HG03558 (cell line): ENCODE data around the gene PTPRQ.

Experiments used
- ATAC-seq: cut with Tn5 transposase; IDR thresholded peaks from one replicate; pipeline ENCODE4 v1.9.1; 2021; ENCODE audit warnings: moderate number of reproducible peaks; ENCODE audit not compliant: unreplicated experiment; ENCODE audit errors: extremely low read depth

PTPRQ gene

DNA sequence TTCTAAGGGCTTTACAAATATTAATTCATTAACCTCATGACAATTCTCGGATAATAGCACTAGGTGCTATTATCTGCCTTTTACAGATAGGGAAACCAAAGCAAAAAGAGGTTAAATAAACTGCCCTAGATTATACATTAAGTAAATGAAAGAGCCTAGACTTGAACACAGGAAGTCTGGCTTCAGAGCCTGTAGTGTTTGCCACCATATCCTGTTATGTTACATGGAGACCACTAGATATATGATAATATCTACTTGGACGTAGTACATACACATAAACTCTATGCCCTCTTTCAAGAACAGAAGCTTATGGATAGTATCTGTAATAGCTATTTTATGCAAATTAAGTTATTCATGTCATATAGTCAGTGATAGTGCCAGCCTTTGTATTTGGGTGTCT lies 246.5 kb downstream of the PTPRQ start:
- no peak for ATAC-seq

DNA sequence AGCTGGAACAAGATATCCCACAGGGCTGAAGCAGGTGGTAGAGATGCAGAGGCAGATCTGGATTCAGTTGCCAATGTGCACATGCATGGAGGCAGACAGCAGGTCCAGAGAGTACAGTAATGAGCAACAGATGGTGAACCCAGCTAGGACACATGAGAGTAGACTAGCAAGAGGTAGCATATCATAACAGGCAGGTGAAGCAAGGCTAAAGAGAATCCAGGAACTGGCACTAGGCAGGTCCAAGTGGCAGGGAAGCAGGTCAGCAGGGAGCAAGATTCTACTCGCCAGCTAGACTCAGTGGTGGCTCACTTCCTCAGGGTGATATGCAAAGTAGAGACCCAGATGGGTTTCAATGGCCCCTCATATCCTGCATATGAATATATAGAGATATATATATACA lies 248.1 kb downstream of the PTPRQ start:
- no peak for ATAC-seq

DNA sequence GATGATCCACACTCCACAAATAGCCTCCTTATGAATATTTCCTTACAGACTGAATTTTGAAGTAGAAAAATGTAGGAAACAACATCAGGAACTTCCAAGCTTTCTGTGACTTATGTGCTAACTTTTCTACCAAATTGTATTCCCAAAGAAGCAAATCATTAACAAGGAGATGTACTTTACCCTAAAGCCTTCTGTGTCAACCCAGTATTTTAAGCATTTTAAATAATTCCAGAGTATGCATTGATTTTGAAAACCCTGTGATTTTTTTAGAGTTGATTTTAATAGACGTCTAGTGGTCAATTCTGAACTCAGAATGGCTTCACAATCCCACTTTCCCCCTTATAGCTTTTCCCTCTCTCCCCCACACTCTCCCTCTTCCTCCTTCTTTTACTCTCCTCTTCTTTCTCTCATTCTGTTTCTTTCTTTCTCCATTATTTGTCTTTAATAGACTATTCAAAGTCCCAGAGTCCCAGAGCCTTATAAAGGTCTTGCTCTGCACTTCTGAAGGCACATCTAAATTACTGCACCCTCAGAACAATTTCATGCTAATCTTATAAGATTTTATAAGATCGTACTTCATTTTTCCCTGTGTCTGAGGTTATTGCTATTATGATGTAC lies 253.3 kb downstream of the PTPRQ start:
- no peak for ATAC-seq

DNA sequence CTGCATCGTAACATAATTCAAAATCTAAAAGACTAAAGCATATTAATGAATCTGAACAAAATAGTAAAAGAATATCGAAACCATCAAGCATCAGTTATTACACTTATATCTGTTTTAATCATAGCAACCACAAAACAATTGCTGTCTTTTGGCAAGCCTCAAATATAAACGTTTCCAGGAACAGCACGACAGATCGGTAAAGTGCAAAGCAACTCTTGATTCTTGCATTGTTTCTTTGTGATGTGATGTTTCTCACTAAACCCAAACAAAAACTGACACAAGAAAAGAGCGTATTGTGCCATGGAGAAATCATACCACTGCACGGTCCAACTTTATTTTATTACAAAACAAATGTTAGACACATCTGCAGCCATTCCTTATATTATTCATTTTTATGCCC lies 254.2 kb downstream of the PTPRQ start:
- ATAC-seq, result no peak

DNA sequence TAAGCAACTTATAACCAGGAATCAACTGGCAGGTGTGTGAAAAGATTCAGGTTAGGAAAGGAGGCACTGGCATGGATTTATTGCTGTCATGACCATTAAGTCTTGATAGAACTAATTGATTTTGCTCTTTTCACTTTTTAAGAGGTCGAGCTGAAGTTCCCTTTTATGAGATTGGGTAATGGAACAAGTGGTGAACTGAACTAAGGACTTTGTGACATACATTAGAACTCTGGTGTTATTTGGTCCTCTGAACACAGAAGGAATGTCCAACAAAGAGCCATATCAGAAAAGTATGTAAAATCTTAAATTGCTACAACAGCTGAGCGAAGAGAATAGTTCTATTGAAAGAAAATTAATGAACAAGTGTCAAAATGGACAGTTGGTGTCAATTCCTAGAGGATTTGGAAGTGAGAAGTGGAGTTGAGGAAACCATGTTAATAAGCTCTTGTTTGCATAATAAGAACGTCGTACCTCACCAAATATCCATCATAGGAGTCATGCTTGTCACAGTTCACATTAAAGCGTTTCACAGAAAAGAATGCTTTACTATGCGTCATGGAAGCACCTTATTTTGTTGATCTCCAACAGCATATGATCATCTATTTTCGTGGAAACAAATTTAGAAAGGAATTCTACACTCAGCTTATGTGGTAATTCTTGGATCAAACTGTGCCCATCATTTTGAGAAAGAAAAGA lies 255.0 kb downstream of the PTPRQ start:
- no peak for ATAC-seq

DNA sequence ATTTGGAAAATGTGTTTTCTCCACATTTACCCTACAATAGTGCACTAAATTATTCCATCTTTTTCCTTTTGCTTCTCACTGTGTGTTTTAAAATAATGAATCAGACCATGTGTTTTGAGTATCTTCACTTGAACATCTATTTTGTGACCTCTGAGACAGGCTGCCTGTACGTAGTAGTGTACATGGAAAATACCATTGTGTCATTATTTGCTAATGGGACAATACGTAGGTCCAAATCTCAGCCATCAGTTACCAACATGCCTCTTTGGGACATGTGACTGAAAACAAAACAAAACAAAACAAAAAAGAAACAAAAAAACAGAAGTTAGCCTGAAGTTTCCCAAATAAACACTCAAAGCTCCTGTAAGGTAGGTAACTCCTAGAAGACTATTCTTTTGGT lies 256.3 kb downstream of the PTPRQ start:
- no peak for ATAC-seq

DNA sequence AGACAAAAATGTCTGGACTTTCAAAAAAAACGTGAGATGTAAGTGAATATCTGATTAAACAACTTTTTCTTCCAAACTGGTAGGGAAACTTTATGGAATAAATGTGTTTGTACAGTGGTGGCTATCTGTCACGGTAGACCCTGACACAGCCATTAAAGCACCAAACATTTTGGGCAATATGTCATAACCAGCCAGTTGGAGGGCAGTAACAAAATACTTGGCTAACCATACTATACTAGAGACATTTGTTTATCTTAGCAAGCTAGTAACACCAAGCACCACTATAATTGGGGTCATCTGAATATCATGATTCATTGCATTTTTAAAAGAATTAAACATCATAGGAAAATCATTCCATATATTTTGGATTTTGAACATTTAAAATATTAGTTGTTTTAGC lies 257.4 kb downstream of the PTPRQ start:
- ATAC-seq, result no peak

DNA sequence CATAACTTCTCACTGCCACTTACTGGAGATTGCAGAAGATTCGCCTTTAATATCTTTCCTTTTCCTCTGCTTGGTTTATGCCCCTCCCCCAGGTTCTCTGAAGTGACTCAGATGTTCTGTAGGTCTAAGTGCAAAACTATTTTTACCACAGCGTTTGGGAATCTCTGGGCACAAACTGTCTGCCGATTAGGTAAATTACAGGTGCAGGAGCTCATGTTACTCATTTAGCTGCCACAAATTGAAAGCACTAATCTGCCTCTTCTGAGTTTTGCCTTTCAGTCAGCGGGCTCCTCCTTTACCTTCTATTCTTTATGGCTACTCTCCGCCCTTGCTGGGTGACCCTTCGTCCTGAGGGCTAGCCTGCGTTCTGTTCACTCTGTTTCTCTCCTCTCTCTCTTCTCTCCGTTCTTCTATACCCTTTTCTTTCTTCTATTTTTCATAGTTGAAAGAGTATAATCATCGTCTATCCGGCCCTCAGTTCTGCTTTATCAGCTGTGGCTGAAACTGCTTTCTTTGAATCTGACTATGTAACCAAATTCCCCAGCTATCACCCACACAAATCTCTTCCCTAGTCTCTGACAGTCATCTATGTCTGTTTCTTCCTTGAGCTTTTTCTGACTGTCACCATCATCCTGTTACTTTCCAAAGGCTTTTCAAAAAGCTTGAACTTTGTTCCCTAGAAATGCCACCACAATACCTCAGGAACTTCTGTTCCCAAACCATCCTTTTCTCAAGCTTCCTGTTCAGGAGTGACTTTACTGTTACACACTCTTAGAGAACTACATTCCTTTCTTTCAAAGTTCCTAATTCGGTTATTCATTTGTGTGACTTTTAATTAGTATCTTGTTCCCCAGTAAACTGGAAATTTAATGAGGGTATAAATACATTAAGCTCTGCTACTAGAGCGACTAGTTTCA lies 259.1 kb downstream of the PTPRQ start:
- ATAC-seq, result peak; percentile 75

DNA sequence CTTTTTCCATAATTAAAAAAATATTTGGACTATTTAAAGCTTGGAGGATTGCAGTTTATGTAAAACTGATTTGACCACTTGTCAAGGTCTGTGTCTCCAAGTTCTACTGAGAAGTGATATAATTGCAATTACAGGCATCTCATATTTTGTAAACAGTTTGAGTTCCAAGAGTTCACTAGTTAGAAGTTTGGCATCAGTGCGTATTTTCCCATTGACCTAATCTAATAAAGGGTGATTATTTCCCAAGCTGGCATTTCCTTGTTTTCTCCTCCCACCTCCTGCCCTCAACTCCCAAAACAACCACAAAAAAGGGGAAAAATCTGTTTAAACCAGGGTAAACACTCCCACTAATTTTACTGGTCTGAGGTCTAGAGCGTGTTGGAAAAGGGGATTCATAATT lies 260.4 kb downstream of the PTPRQ start:
- no peak for ATAC-seq

DNA sequence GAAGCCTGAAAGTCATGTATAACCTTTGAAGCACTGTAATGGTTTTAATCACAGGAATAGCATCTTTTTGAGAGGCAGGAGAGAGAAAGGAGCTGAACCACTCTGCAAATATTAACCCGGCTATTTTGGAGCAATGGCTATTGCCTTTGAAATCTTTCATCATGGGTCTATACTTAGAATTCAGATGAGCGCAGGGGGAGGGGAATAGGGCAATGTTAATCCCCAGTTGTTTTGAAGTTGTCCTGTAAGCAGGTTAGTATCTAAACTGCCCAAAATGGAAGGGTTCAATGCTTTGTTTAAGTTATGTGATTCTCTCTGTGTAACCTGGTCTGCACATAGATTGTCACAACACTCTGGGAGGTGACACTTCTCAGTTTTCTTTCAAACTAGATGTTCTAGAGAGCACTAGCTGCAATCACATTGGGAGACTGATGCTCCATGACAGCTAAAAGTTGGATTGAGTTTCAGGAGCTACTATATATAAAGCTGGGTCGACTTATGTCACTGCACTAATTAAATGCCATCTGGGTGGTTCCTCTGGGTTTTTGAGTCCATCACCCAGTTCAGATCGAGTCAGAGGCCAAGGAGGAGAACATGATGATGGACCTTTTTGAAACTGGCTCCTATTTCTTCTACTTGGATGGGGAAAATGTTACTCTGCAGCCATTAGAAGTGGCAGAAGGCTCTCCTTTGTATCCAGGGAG lies 263.2 kb downstream of the PTPRQ start, which contains the start of gene MYF6:
TSS of gene MYF6 (plus strand) at position 509 of the 704 bp plus-strand sequence. CDS start at position 595, 86 bp downstream.
- no peak for ATAC-seq

DNA sequence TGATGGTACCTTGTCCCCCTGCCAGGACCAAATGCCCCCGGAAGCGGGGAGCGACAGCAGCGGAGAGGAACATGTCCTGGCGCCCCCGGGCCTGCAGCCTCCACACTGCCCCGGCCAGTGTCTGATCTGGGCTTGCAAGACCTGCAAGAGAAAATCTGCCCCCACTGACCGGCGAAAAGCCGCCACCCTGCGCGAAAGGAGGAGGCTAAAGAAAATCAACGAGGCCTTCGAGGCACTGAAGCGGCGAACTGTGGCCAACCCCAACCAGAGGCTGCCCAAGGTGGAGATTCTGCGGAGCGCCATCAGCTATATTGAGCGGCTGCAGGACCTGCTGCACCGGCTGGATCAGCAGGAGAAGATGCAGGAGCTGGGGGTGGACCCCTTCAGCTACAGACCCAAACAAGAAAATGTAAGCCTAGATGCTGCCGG lies 263.8 kb downstream of the PTPRQ start:
- ATAC-seq, result no peak

DNA sequence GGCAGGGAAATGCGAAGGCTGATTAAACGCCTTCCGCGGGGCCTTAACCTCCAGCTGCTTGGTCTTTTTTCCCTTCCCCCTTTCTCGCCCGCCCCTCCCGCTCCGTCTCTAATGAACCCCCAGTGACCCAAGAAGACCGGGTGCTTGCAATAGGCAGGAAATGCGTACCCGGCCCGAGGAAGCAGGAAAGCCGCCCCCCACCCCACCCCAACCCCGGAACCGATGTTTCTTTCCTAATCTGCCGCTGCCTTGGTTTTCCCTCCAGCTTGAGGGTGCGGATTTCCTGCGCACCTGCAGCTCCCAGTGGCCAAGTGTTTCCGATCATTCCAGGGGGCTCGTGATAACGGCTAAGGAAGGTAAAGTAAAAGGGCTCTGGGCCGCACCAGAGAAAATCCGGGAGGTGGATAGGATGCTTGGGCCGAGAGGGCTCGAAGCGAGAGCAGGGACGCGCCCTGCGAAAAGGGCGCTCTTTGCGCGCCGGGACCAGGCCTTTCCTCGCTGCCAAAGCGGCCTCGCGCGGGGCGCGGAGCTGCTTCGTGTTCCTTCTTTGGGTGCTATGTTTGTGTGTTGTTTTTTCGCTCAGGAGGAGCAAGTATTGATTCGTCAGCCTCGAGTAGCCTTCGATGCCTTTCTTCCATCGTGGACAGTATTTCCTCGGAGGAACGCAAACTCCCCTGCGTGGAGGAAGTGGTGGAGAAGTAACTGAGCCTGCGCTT lies 264.4 kb downstream of the PTPRQ start:
- no peak for ATAC-seq

DNA sequence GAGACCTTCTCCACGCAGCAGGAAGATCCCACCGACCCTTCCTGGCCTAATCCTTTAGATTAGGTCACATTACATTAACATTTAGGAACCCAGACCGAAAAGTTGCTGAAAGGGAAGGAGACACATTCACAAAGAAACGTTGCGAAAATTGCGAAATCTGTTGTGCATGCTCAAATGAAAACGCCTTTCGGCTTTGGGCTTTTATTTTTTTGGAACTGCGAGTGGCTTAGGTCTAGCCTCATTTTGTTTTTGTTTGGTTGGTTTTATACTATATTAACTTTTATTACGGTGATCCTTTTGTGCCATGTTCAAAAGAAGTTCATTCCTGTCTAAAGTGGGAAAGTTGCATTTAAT lies 264.9 kb downstream of the PTPRQ start:
- ATAC-seq, result no peak

DNA sequence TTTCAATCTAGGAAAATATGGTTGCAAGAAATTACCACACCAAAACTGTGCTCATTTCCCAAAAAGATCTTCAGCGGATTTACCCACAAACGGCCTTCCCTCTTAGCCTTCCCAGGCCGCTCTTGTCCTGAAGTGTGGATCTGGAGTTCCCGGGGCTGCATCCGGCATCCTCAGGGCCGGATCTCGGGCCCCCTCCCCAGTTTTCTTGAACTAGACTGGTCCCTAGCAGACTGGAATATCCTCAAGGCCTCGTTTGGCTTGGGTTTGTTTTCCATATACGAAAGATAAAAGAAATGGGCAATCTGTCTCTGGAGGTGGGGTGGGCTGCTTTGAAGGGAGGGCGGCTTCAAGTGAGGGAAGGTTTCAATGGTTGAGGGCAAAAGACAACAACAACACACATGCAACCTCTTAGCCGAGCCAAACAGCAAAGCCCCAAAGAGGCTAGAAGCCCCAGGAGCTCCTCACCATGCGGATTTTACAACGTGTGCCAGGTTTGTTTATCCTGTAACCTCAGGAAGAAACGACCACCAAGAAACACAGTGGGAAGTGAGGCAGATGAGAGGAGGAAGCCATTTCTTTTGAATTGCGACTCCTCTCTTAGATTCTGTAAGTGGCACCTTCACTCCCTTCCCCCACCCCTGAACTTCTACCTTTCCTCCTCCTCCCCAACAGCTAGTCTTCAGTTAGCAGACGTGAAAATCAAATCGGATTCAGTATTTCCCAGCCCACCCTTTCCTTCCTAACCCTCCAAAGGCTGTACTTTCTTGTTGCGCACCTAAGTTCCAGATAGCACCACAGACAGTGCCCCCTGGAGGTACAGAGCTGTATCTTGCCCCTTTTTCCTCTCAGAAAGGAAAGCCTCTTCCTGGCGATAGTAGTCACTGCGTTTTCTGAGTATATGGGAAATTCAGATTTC lies 266.0 kb downstream of the PTPRQ start:
- peak; percentile 54 for ATAC-seq

DNA sequence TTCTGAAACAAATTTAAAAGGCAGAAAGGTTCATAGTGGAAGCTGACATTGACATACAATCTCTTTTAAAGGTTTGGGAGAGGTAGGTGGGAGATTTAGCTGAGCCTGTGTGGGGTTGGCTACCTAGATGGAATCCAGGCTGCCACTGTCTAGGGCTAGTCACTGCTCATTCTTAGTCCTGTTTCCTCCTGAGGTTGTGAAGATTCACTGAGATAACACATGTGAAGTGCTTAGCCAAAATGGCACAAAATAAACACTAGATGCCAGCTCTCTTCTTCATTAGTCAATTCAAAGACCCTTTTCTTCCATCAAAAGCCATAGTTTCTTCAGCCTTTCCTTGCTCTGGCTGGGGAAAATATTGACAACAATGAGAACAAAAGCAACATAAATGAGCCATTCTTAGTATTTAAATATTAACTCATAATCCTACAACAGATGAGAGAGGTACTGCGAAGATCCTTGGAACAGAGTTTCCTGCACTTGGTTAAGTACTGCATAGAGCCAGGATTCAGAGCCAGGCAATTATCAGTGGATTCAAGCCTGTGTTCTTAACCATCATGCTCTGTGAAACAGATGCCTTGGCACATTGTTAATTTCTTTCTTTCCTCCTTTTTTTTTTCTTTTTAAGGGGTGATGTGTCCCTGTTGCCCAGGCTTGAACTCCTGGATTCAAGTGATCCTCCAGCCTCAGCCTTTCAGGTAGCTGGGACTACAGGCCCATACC lies 266.9 kb downstream of the PTPRQ start:
- peak; percentile 13 for ATAC-seq

DNA sequence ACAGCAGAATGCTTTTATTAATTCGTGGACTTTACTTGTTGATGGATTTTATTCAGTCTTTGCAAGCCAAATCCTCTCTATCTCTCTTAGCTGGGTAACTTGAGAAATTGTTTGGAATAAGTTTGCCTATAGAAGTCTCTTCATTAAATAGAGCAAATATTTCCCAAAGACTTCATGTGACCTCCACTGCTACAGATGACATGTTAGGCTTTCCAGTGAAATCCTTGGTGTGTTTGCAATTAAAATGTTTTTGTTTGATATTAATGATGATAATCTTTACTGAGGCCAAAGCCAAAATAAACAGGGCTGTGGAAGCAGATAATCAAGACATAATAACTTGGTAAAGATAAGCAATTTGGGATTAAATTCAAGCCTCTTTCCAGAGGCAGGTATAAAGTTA lies 267.8 kb downstream of the PTPRQ start:
- ATAC-seq, result no peak

DNA sequence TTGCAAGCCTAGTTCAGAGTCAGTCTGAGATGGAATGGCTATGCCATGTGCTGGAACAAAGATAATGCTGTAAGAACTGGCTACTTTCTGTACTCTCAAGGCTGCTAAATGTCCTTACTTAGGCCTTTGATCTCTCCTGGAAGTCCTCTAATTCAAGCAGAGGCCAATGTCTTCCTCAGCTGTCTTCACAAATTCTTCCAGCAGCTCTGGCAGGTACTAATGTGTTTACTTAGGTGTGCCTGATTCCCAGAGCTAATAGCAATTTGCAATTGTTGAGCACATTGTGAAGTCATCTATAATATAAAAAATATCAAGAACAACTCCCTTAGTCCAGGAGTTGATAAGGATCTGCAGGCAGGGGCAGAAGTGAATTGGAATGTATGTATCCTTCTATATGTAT lies 268.8 kb downstream of the PTPRQ start:
- ATAC-seq, result no peak

DNA sequence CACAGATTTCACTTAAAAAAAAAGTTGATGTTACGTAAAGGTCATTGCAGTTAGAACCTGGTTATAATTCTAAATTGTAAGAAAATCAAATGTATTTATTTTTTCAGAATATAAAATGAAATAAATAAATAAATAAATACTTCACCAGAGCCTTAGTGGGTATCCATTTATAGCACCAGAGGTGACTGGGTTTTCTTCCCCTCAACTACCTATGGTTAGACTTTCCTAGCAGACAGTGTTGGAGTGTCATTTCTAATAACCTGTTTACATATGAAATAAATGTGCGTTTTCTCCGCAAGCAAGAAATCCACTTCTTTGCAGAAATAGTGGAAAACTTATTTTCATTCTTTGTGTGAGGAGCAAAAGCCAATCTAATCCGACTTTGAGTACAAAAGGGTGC lies 269.4 kb downstream of the PTPRQ start:
- ATAC-seq, result no peak
